Erythroblast (primary cell): ENCODE results near the gene THOP1.

Experiments used
- GATA1 ChIP-seq: IDR thresholded peaks from 2 replicates; pipeline ENCODE4 v1.6.1; 2011; ENCODE audit warnings: low read depth, mild to moderate bottlenecking, control low read depth, low read length, moderate library complexity
- POLR2A ChIP-seq: IDR thresholded peaks from 2 replicates; pipeline ENCODE4 v1.6.1; 2011; ENCODE audit warnings: mild to moderate bottlenecking, low read length

DNA sequence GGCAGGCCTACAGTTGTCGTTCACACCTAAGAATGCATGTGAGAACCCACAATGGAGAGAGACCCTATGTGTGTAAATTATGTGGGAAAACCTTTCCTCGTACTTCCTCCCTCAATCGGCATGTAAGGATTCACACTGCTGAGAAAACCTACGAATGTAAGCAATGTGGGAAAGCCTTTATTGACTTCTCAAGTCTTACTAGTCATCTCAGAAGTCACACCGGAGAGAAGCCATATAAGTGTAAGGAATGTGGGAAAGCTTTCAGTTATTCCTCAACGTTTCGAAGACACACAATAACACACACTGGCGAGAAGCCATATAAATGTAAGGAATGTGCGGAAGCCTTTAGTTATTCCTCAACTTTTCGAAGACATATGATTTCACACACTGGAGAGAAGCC, 67.3 kb downstream of the THOP1 start:
- no peak for TF ChIP-seq POLR2A
- TF ChIP-seq GATA1 = no peak
